ENCODE results near the gene RBFOX2.

DNA sequence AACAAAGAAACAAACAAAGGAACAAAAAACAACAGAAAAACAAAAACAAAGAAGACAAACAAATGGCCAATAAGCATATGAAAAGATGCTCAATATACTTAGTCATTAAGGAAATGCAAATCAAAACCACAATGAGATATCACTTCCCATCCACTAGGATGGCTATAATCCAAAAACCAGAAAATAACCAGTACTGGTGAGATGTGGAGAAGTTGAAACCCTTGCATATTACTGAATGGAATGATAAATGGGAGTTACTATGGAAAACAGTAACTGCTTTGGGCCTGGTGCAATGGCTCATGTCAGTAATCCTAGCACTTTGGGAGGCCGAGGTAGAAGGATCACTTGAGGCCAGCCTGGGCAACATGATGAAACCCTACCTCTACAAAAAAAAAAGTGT is 44.9 kb upstream of the RBFOX2 start:
- no peak for TF ChIP-seq POLR2A (IDR thresholded peaks at IDR 0.05)
- TF ChIP-seq, protein P1, sequence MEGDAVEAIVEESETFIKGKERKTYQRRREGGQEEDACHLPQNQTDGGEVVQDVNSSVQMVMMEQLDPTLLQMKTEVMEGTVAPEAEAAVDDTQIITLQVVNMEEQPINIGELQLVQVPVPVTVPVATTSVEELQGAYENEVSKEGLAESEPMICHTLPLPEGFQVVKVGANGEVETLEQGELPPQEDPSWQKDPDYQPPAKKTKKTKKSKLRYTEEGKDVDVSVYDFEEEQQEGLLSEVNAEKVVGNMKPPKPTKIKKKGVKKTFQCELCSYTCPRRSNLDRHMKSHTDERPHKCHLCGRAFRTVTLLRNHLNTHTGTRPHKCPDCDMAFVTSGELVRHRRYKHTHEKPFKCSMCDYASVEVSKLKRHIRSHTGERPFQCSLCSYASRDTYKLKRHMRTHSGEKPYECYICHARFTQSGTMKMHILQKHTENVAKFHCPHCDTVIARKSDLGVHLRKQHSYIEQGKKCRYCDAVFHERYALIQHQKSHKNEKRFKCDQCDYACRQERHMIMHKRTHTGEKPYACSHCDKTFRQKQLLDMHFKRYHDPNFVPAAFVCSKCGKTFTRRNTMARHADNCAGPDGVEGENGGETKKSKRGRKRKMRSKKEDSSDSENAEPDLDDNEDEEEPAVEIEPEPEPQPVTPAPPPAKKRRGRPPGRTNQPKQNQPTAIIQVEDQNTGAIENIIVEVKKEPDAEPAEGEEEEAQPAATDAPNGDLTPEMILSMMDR (IDR thresholded peaks at IDR 0.05): no peak
